ENCODE measurements around the gene EMILIN2. TPM values are rescaled to one million over a fixed set of nuclear protein-coding genes. Genes with fewer than 3 reads are reported as not detected.

The EMILIN2 gene
- total and polyA plus RNA-seq, 2 donors (not counting 1 experiment from before 2014, with no cell fraction given) = 2.5 to 48.2 TPM

- no peaks in the 10 kb centered on the region for H3K27me3 ChIP-seq (replicated peaks in 1 of 4; ENCODE audit: control extremely low read depth in 1 of 4, control insufficient read depth in 3 of 4, insufficient read depth in 4 of 4, low read length in 3 of 4)
- DNase-seq (no peak), ATAC-seq (ENCODE audit: low read depth) (no peak)
- peaks cover 18% of the 10 kb centered on the region for H3K4me1 Mint-ChIP-seq
- H3K9me3 ChIP-seq (ENCODE audit: control extremely low read depth in 1 of 3, control insufficient read depth in 2 of 3, insufficient read depth in 1 of 3, low read length in 2 of 3) = peaks cover 0 to 8% (median 0%) of the 10 kb centered on the region in 3 donors
- intact Hi-C loops (cut with micrococcal nuclease) = no loop called here
- H3K9ac ChIP-seq (ENCODE audit: low read length) = no peak overlapping the region
- H3K79me2 ChIP-seq (ENCODE audit: control insufficient read depth, insufficient read depth, low read length) = no peaks in the 10 kb centered on the region
- WGBS (ENCODE audit: insufficient coverage) = no CpG with 5 or more reads among the region's 1 CpG
- no peak overlapping the region for H3K4me3 Mint-ChIP-seq
- no peak overlapping the region for H3K4me2 ChIP-seq (replicated peaks; ENCODE audit: low read depth, low read length, poor library complexity, severe bottlenecking)
- no peaks in the 10 kb centered on the region for H3K27me3 Mint-ChIP-seq
- peaks cover 0 to 10% of the 10 kb centered on the region in 2 donors for H3K4me1 ChIP-seq (ENCODE audit: control insufficient read depth in 2 of 2, insufficient read depth in 2 of 2, low read length in 2 of 2)
- no peak overlapping the region for H3K4me3 ChIP-seq (ENCODE audit: control extremely low read depth in 1 of 5, extremely low read depth in 1 of 5, insufficient read depth in 1 of 5, low read depth in 2 of 5, low read length in 4 of 5)
- TF ChIP-seq CTCF (IDR thresholded peaks at IDR 0.05) (no peak), EZH2 (IDR thresholded peaks at IDR 0.05; ENCODE audit: borderline replicate concordance, insufficient read depth, low read depth, low read length, poor library complexity, severe bottlenecking) (no peak)
- no peak overlapping the region for H3K27ac ChIP-seq (ENCODE audit: low read length in 2 of 2)
- CTCF ChIA-PET = no interaction called here
- H2AFZ ChIP-seq (ENCODE audit: insufficient read depth, low read depth, low read length, poor library complexity, severe bottlenecking) = no peak overlapping the region
- H3K9me3 Mint-ChIP-seq (ENCODE audit: insufficient read depth) = peaks cover 2% of the 10 kb centered on the region
- H3K36me3 ChIP-seq (replicated peaks in 1 of 2; ENCODE audit: control extremely low read depth in 1 of 2, control insufficient read depth in 1 of 2, extremely low read depth in 1 of 2, insufficient read depth in 2 of 2, low read length in 1 of 2) = no peaks in the 10 kb centered on the region
- POLR2A ChIA-PET = no interaction called here
- H3K27ac Mint-ChIP-seq = no peak overlapping the region
- H4K20me1 ChIP-seq (ENCODE audit: control insufficient read depth, insufficient read depth, low read length, poor library complexity, severe bottlenecking) = no peaks in the 10 kb centered on the region
These were observed 6.3 kb upstream of the EMILIN2 start for GRCh38 chr18:2840521-2840920.

DNA sequence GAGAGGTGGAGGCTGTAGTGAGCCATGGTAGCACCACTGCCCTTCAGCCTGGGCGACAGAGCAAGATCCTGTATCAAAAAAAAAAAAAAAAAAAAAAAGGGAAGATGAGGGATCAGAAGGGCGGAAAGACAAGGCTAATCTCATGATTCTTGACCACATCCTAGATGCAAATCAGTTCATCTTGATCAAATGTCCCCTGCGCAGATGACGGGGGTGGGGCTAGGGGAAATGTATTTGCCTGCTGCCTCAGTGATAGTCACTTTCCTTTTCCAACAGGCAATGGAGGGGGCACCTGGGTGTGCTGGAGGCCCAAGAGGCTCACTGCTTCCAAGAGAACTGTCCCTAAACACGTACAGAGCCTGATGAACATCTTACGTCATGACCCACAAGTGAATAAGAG is 3.7 kb upstream of the EMILIN2 start:
- no peak overlapping the region for H3K9ac ChIP-seq (ENCODE audit: low read length)
- H3K27ac Mint-ChIP-seq = no peak overlapping the region
- H3K9me3 ChIP-seq (ENCODE audit: control extremely low read depth in 1 of 3, control insufficient read depth in 2 of 3, insufficient read depth in 1 of 3, low read length in 2 of 3) = peaks cover 0 to 4% (median 0%) of the 10 kb centered on the region in 3 donors
- TF ChIP-seq EZH2 (IDR thresholded peaks at IDR 0.05; ENCODE audit: borderline replicate concordance, insufficient read depth, low read depth, low read length, poor library complexity, severe bottlenecking) = no peak
- no peak for TF ChIP-seq CTCF (IDR thresholded peaks at IDR 0.05)
- no peaks in the 10 kb centered on the region for H4K20me1 ChIP-seq (ENCODE audit: control insufficient read depth, insufficient read depth, low read length, poor library complexity, severe bottlenecking)
- ATAC-seq (ENCODE audit: low read depth) (no peak), DNase-seq (peak; percentile 66)
- WGBS (ENCODE audit: insufficient coverage) = 31% methylated on average over 2 of the region's 6 CpGs
- CTCF ChIA-PET = interaction anchor here (0.7 kb wide), 1 partner anchor 67 kb away, joined by 3 read pairs; no protein-coding TSS in a partner anchor
- peaks cover 28% of the 10 kb centered on the region for H3K4me1 Mint-ChIP-seq
- intact Hi-C loops (cut with micrococcal nuclease) = no loop called here
- no peaks in the 10 kb centered on the region for H3K27me3 Mint-ChIP-seq
- no peaks in the 10 kb centered on the region for H3K79me2 ChIP-seq (ENCODE audit: control insufficient read depth, insufficient read depth, low read length)
- POLR2A ChIA-PET = no interaction called here
- peaks cover 3 to 27% of the 10 kb centered on the region in 2 donors for H3K4me1 ChIP-seq (ENCODE audit: control insufficient read depth in 2 of 2, insufficient read depth in 2 of 2, low read length in 2 of 2)
- no peak overlapping the region for H3K4me2 ChIP-seq (replicated peaks; ENCODE audit: low read depth, low read length, poor library complexity, severe bottlenecking)
- no peak overlapping the region for H3K4me3 ChIP-seq (ENCODE audit: control extremely low read depth in 1 of 5, extremely low read depth in 1 of 5, insufficient read depth in 1 of 5, low read depth in 2 of 5, low read length in 4 of 5)
- no peaks in the 10 kb centered on the region for H3K36me3 ChIP-seq (replicated peaks in 1 of 2; ENCODE audit: control extremely low read depth in 1 of 2, control insufficient read depth in 1 of 2, extremely low read depth in 1 of 2, insufficient read depth in 2 of 2, low read length in 1 of 2)
- peaks cover 2% of the 10 kb centered on the region for H3K9me3 Mint-ChIP-seq (ENCODE audit: insufficient read depth)
- H3K27ac ChIP-seq (ENCODE audit: low read length in 2 of 2) = no peak overlapping the region
- H3K27me3 ChIP-seq (replicated peaks in 1 of 4; ENCODE audit: control extremely low read depth in 1 of 4, control insufficient read depth in 3 of 4, insufficient read depth in 4 of 4, low read length in 3 of 4) = peaks cover 0 to 8% (median under 1%) of the 10 kb centered on the region in 4 experiments
- H2AFZ ChIP-seq (ENCODE audit: insufficient read depth, low read depth, low read length, poor library complexity, severe bottlenecking) = no peak overlapping the region
- peak overlapping the region; percentile 35 for H3K4me3 Mint-ChIP-seq
